T follicular helper cell (primary cell): ENCODE data around the gene CKS2.
A peak's percentile ranks its signal among the peaks of the same experiment; 100 is the strongest.
"Not testable (repeated sequence)": the region's sequence is repeated elsewhere in the genome, so short reads cannot be mapped to it uniquely, and the experiment has no call there.

Experiments used
- DNase-seq: peaks from one replicate; pipeline ENCODE4 v3.0.0-alpha.2; 2020; ENCODE audit warnings: low read depth

CKS2 gene

GRCh38 chr9:89311346-89312221 is 589 bp downstream of the CKS2 start:
- DNase-seq, result no peak

GRCh38 chr9:89312222-89312571 is 1.2 kb downstream of the CKS2 start:
- DNase-seq, result no peak

- no peak for DNase-seq
Measured at GRCh38 chr9:89313842-89314241, 2.8 kb downstream of the CKS2 start.

GRCh38 chr9:89314955-89315354 is 4.0 kb downstream of the CKS2 start:
- DNase-seq, result no peak

GRCh38 chr9:89315482-89315881 is 4.5 kb downstream of the CKS2 start:
- no peak for DNase-seq

GRCh38 chr9:89317282-89317681 is 6.3 kb downstream of the CKS2 start:
- DNase-seq, result no peak

- DNase-seq, result peak; percentile 83
Measured at GRCh38 chr9:89318123-89319014, 7.4 kb downstream of the CKS2 start, which contains the start of gene SECISBP2. SECISBP2 (plus strand) TSS chr9:89318500; CDS start chr9:89318577, 77 bp downstream.

- no peak for DNase-seq
Measured at GRCh38 chr9:89319015-89319905, 8.3 kb downstream of the CKS2 start.

GRCh38 chr9:89323390-89323789 is 12.4 kb downstream of the CKS2 start:
- DNase-seq, result no peak

- DNase-seq, result no peak
Measured at GRCh38 chr9:89325733-89326132, 14.7 kb downstream of the CKS2 start.

- no peak for DNase-seq
Measured at GRCh38 chr9:89328064-89328463, 17.1 kb downstream of the CKS2 start.

- DNase-seq, result no peak
Measured at GRCh38 chr9:89329917-89330316, 18.9 kb downstream of the CKS2 start.

GRCh38 chr9:89330513-89330912 is 19.5 kb downstream of the CKS2 start:
- no peak for DNase-seq

GRCh38 chr9:89339807-89340206 is 28.8 kb downstream of the CKS2 start:
- no peak for DNase-seq

- DNase-seq, result no peak
Measured at GRCh38 chr9:89340332-89340731, 29.3 kb downstream of the CKS2 start.

- DNase-seq, result no peak
Measured at GRCh38 chr9:89342213-89342612, 31.2 kb downstream of the CKS2 start.

- no peak for DNase-seq
Measured at GRCh38 chr9:89342948-89343347, 32.0 kb downstream of the CKS2 start.

- DNase-seq, result not testable (repeated sequence)
Measured at GRCh38 chr9:89343812-89344211, 32.8 kb downstream of the CKS2 start.

GRCh38 chr9:89345476-89345875 is 34.5 kb downstream of the CKS2 start:
- no peak for DNase-seq

- DNase-seq, result no peak
Measured at GRCh38 chr9:89346696-89347095, 35.7 kb downstream of the CKS2 start.

GRCh38 chr9:89347651-89348050 is 36.7 kb downstream of the CKS2 start:
- no peak for DNase-seq

GRCh38 chr9:89349607-89350006 is 38.6 kb downstream of the CKS2 start:
- DNase-seq, result no peak
